Stimulated activated CD4-positive, alpha-beta T cell treated with anti-CD3 and anti-CD28 coated beads, Interleukin-12 subunit alpha, Interleukin-12 subunit beta, amount 100 ng/mL, for 24 hours (primary cell): ENCODE measurements around the gene SDCCAG8.

Source experiments
- DNase-seq, 2 experiments: peaks; one replicate each; pipeline ENCODE4 v3.0.0-alpha.2; 2020; ENCODE audit warnings: low read depth in 2 of 2

SDCCAG8 gene

GRCh38 chr1:243455760-243456651 is 200.2 kb downstream of the SDCCAG8 start:
- DNase-seq, result no peak

GRCh38 chr1:243457363-243457982 is 201.6 kb downstream of the SDCCAG8 start:
- DNase-seq, result no peak

GRCh38 chr1:243459059-243459458 is 203.2 kb downstream of the SDCCAG8 start:
- DNase-seq, result no peak

GRCh38 chr1:243461700-243462099 is 205.9 kb downstream of the SDCCAG8 start:
- no peak for DNase-seq

GRCh38 chr1:243462929-243463697 is 207.3 kb downstream of the SDCCAG8 start:
- no peak for DNase-seq

GRCh38 chr1:243465081-243465480 is 209.2 kb downstream of the SDCCAG8 start:
- no peak for DNase-seq

- no peak for DNase-seq
These were observed 209.9 kb downstream of the SDCCAG8 start for GRCh38 chr1:243465738-243466137.

GRCh38 chr1:243469497-243469896 is 213.7 kb downstream of the SDCCAG8 start:
- DNase-seq, result no peak

GRCh38 chr1:243470502-243470901 is 214.7 kb downstream of the SDCCAG8 start:
- no peak for DNase-seq

- no peak for DNase-seq
These were observed 215.3 kb downstream of the SDCCAG8 start for GRCh38 chr1:243471026-243471685.

- no peak for DNase-seq
These were observed 216.2 kb downstream of the SDCCAG8 start for GRCh38 chr1:243471754-243472745.

GRCh38 chr1:243473227-243474135 is 217.6 kb downstream of the SDCCAG8 start:
- no peak for DNase-seq

GRCh38 chr1:243474136-243474881 is 218.5 kb downstream of the SDCCAG8 start:
- no peak for DNase-seq

GRCh38 chr1:243474906-243475305 is 219.1 kb downstream of the SDCCAG8 start:
- no peak for DNase-seq

- no peak for DNase-seq
These were observed 220.1 kb downstream of the SDCCAG8 start for GRCh38 chr1:243475966-243476365.

GRCh38 chr1:243477731-243478290 is 222.0 kb downstream of the SDCCAG8 start:
- no peak for DNase-seq

GRCh38 chr1:243481101-243481500 is 225.3 kb downstream of the SDCCAG8 start:
- no peak for DNase-seq
